GM23338 (cell line): Measurements from ENCODE around the gene PAK1.

Experiments used
- CREB1 ChIP-seq: fragments of 250-450 bp; sonication (Bioruptor Pico); IDR thresholded peaks from 2 replicates; pipeline ENCODE4 v1.5.0; 2020; ENCODE audit warnings: low read depth, mild to moderate bottlenecking, moderate library complexity
- EZH2 ChIP-seq: fragments of 200-600 bp; sonication (generic); IDR thresholded peaks from one replicate; pipeline ENCODE4 v1.8.0; 2017; ENCODE audit warnings: antibody characterized with exemption, mild to moderate bottlenecking, low read depth; ENCODE audit not compliant: unreplicated experiment
- EZH2phosphoT487 ChIP-seq: fragments of 200-600 bp; sonication (generic); IDR thresholded peaks from one replicate; pipeline ENCODE4 v1.8.1; 2018; ENCODE audit warnings: antibody characterized with exemption; ENCODE audit not compliant: unreplicated experiment
- JUNB ChIP-seq: IDR thresholded peaks from one replicate; pipeline ENCODE4 v1.6.1; 2016; ENCODE audit warnings: antibody characterized with exemption; ENCODE audit not compliant: unreplicated experiment
- POLR2AphosphoS5 ChIP-seq: IDR thresholded peaks from 2 replicates; pipeline ENCODE4 v1.6.1; 2016; ENCODE audit warnings: antibody characterized with exemption, low read depth
- TF ChIP-seq, protein P1 (sequence below), 2 experiments: fragments of 200-600 bp in 1 of 2; sonication (generic) in 1 of 2; conservative IDR thresholded peaks; 2 replicates each; pipeline versions ENCODE4 v1.5.1 to v1.6.1; 2016 to 2017; ENCODE audit warnings: antibody characterized with exemption in 2 of 2, low read depth in 2 of 2, mild to moderate bottlenecking in 2 of 2, moderate library complexity in 1 of 2
- TF ChIP-seq, protein P2 (sequence below): IDR thresholded peaks from 2 replicates; pipeline ENCODE4 v1.6.1; 2016; ENCODE audit warnings: antibody characterized with exemption
- TF ChIP-seq, protein P3 (sequence below): IDR thresholded peaks from one replicate; pipeline ENCODE4 v1.6.1; 2018; ENCODE audit warnings: antibody characterized with exemption; ENCODE audit not compliant: unreplicated experiment

DNA sequence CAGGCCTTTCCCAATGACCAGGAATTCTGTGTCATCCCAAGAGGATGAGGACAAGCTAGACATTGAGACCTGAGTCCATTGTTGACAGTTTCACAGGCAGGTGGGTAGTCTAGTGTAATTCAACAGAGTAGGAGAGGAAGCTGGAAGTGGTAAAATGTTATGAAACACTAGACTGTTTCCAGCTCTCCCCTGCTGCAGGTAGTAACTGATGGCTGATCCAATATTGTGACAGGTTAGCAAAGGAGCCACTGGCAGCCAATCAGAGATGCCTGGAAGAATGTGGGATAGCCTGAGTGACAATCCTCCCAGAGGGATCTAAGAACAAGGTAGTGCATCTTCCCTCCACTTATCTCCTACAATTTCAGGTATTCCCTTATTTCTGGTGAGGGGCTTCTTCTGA, 161.8 kb downstream of the PAK1 start:
- TF ChIP-seq EZH2 (no peak), POLR2AphosphoS5 (no peak), JUNB (no peak), EZH2phosphoT487 (no peak), CREB1 (CRISPR knock-in tag) (no peak)
- TF ChIP-seq, protein P1, sequence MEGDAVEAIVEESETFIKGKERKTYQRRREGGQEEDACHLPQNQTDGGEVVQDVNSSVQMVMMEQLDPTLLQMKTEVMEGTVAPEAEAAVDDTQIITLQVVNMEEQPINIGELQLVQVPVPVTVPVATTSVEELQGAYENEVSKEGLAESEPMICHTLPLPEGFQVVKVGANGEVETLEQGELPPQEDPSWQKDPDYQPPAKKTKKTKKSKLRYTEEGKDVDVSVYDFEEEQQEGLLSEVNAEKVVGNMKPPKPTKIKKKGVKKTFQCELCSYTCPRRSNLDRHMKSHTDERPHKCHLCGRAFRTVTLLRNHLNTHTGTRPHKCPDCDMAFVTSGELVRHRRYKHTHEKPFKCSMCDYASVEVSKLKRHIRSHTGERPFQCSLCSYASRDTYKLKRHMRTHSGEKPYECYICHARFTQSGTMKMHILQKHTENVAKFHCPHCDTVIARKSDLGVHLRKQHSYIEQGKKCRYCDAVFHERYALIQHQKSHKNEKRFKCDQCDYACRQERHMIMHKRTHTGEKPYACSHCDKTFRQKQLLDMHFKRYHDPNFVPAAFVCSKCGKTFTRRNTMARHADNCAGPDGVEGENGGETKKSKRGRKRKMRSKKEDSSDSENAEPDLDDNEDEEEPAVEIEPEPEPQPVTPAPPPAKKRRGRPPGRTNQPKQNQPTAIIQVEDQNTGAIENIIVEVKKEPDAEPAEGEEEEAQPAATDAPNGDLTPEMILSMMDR (conservative IDR thresholded peaks at IDR 0.05; ENCODE audit: low read depth in 2 of 2), result no peak
- TF ChIP-seq, protein P2, sequence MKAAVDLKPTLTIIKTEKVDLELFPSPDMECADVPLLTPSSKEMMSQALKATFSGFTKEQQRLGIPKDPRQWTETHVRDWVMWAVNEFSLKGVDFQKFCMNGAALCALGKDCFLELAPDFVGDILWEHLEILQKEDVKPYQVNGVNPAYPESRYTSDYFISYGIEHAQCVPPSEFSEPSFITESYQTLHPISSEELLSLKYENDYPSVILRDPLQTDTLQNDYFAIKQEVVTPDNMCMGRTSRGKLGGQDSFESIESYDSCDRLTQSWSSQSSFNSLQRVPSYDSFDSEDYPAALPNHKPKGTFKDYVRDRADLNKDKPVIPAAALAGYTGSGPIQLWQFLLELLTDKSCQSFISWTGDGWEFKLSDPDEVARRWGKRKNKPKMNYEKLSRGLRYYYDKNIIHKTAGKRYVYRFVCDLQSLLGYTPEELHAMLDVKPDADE, result no peak
- TF ChIP-seq, protein P3, sequence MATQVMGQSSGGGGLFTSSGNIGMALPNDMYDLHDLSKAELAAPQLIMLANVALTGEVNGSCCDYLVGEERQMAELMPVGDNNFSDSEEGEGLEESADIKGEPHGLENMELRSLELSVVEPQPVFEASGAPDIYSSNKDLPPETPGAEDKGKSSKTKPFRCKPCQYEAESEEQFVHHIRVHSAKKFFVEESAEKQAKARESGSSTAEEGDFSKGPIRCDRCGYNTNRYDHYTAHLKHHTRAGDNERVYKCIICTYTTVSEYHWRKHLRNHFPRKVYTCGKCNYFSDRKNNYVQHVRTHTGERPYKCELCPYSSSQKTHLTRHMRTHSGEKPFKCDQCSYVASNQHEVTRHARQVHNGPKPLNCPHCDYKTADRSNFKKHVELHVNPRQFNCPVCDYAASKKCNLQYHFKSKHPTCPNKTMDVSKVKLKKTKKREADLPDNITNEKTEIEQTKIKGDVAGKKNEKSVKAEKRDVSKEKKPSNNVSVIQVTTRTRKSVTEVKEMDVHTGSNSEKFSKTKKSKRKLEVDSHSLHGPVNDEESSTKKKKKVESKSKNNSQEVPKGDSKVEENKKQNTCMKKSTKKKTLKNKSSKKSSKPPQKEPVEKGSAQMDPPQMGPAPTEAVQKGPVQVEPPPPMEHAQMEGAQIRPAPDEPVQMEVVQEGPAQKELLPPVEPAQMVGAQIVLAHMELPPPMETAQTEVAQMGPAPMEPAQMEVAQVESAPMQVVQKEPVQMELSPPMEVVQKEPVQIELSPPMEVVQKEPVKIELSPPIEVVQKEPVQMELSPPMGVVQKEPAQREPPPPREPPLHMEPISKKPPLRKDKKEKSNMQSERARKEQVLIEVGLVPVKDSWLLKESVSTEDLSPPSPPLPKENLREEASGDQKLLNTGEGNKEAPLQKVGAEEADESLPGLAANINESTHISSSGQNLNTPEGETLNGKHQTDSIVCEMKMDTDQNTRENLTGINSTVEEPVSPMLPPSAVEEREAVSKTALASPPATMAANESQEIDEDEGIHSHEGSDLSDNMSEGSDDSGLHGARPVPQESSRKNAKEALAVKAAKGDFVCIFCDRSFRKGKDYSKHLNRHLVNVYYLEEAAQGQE, result no peak
